Kidney capillary endothelial cell (primary cell): ENCODE results near the gene GPR84.

ENCODE experiments used
- DNase-seq: peaks from one replicate; pipeline ENCODE4 v3.0.0-alpha.2; 2018; ENCODE audit warnings: low spot score

The GPR84 gene

DNA sequence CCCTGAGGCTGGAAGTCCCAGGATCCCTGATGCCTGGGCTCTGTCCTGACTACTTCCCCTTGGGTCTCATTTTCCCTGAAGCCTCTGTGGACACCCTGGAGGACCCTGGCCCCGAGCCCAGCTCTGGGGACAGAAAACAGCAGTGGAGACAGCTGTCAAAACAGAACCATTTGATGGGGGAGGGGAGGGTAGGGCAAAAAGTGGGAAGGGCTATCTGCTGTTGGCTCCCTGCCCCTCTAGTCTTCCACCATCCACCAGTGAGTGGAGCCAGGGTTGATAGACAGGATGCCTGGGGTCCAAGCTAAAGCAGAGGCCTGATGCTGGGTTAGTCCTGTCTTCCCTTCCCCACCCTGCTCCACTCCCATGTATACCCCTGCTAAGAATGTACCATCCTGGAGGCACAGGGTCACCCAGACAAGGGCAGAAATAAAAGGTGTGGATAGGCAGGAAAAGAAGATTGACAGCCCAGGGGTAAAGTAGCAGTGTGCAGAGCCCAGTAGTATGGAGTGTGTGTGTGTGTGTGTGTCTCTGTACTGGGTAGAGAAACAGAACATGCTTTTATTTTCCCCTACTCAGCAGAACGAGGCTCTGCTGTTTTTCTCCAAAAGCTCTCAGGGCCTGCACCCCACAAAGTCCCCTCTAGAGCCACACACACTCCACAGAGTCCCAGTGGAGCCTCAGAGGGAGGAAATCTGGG lies 10.4 kb upstream of the GPR84 start:
- DNase-seq = no peak

DNA sequence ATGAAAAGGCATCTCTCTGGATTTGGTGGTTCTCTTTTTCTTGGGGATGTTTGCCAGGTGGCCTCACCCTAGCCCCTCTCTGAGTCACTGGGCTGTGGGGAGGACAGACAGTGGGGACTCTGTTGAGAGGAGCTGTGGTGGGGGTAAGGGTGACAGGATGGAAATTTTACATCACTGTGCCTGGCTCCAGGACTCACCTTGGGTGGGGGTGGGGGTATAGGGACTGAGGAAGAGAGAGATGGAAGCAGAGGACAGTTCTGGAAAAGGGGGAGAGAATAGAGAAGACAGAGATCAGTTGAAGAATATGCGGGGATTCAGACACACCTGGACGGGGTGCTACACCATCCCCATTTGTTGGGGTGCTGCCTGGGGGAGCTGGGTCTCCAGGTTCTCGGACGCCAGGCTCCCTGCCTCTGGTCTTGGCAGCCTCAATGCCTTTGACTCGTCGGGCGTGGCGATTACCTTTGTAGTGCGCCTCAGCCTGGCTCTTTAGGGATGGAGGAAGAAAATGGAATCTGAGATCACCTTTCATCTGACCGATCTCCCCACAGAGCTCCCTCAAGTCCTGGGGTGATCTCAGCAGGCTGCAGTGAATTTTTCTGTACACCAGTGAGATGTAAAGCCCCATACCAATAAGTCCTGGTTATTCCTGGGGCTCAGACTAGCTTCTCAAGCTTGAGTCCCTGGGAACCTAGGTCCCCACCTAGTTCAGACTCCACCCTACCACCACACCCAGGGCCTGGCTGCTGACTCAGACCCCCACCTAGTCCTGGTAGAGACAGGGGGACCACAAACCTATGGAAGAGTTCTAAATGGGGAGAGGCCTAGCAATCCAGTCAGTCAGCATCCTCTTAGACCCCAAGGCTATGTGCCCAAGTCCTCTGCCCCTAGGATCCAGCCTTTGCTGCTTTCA lies 9.6 kb upstream of the GPR84 start:
- no peak for DNase-seq

DNA sequence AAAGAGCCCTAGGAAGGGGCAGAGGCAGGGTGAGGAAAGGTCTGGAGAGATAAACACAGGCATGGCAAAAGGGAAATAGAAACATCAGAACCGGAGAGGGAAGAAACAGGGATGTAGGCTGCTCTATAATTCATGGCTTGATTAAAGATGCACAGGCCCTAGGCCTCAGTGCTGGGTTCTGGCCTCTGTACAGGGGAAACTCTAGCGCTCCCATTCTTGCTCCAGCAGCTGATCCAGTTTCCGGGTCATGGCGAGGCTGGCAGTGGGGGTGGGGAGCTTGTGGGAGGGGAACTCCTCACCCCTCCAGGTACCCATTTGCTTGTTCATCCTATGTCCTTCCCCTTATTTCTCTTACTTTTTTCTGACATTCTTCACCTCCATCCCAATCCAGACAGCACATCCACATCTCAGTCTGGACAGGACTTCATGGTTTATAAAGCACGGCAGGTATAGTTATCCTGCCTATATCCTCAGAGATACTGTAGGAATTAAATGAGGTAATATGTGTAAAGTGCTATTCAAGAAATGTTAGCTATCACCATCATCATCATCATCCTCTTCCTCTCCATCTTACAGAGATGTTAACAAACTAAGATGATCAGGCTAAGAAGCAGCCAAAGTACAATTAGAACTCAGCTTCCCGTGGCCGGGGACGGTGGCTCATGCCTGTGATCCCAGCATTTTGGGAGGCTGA lies 8.0 kb upstream of the GPR84 start:
- DNase-seq = no peak

DNA sequence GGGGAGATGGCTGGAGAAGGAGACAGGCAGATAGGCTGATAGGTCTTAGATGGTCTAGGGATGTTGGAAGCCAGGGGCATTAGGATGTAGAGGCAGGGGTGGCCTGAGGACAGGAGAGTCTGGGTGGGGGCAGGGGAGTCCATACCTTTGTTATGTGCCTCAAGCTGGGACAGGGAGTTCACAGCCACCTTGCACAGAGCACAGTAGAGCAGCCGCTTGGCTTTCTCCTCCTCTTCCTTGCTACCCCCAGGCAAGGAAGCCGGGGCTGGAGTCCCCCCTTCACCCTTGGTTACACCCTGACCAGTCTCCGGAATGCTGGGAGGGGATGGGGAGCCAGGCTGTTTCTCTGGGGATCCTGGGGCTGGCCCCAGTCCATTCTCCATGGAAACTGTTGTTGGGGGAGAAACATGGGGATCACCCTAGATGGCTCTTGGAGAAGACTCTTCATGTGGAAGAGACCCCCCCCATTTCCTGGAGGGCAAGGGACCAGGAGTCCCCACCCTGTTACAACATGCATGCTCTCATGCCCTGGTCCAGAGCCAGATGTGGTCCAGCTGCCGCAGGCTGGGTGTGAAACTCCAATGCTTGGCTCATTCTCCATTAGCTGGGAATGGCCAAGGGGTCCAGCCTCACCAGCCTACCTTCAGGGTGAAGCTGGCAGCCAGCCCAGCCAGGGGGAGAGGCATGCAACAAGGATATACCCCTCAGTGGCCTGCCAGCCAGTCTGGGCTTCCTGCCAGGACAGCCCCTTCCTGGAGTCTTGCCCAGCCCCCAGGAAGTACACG lies 7.2 kb upstream of the GPR84 start:
- DNase-seq = no peak

DNA sequence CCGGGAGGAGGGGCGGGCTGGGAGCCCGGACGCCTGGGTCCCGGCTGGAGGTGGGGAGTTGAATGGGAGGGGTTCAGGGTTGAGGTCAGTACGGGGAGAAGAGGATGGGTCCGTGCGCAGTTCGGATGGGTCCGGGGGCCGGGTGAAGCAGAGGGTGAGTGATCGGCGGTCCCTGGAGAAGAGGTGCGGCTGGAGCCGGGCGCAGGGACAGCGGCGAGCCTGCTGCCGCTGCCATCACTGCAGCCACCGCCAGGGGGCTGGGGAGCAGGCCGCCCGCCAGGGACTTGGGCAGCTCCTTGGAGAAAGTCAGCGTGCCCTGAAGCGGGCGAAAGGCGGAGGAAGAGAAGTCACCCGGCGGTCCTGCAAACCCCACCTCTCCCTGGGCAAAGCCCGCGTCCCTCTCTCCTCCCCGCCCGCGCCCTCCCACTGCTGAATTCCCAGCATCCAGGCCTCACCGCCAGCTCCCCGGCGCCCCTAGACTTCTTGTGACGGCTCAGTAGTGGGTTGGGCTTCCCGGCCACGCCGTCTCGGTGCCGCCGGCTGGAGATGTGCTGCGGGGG lies 6.0 kb upstream of the GPR84 start:
- DNase-seq = peak; percentile 85

DNA sequence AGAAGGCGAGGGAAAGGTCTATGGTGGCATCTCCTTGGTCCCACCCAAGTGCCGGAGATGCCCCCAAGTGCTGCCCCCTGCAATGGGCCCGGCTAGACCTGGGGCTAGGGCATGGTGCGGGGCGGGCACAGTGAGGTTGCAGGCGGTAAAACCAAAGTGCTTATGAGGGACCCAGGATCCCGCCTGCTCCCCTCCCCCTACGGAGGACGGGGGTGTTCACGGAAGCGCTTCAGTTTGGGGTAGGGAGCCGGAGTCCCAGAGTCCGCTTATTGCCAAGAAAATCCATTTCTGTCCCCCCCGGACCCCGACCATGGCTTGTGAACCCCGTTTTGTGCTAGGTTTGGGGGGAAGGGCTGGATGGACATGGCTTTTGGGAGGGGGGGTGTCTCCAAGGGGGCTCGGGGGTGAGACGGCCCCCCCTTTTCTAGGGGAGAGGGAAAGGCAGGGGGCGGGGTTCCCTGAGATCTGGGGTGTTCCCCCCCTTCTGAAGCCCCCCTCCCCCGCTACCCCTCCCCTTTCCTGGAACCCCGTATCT lies 5.4 kb upstream of the GPR84 start:
- no peak for DNase-seq

DNA sequence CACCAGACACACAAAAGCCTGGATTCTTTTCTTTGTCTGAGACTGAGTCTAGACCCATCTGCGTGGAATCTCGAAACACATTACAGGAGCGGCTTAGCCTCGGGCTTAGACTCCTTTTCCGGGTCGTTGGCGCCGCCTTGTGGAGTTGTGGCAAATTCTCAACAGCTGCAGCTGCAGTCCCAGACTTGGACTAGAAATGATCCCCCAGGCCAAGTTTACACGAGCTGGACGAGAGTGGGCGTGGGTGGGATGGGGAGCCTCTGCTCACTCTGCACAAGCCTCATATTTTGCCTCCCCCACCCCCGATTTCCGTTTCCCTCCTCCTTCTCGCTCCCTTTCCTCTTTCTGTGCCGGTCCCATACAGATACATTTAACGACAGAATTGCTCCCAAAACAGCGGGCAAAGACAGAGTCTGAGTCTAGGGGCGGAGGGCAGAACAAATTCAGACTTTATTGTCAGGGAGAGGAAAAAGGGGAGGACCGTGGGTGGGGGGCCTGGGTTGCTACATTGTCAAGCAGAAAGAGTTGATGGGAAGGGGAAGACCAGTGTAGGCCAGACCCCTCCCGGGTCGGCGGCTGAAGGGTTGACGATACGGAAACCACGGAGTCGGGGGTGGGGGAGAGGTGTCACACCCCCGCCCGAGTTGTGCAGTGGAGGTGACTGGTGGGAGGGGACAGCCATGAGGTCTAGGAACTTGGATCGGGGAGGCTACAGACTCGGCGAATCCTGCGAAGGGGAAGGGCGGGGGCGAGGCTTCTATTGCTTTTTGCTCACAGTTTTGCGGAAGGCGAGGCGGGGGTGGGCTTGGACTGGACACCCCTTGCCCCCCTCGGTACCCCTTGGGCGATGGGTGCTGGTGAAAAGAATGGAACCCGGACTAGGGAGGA lies 4.7 kb upstream of the GPR84 start:
- DNase-seq = peak; percentile 85

DNA sequence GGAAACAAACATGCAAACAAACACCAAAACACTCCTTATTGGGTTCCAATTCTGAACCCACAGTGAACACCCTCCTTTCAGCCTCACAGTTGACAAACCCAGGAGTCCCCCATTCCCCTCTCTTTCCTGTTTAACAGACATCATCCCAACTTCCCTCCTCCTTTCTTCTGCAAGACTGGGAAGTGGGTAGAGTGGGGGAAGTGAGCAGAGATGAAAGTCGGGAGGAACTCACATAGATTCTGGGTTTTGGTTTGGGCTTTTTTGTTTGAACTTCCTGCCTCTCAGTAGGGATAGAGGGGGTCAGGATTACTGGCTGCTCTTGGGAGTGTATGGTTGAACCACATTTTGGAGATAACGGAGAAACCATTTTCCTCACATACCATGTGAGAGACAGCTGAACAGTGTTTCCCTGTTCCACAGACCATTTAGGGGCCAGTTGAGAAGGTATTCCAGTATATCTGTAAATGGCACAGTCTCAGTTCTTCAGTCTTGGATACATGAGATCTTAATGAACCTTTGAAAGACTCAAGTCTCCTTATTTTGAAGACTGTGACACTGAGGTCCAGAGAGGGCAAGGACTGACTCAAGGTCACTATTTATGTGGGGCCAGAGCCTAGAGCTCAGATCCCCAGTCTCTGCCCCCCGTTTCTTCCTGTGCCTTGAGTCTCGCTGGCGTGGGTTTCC lies 3.9 kb upstream of the GPR84 start:
- DNase-seq = no peak

DNA sequence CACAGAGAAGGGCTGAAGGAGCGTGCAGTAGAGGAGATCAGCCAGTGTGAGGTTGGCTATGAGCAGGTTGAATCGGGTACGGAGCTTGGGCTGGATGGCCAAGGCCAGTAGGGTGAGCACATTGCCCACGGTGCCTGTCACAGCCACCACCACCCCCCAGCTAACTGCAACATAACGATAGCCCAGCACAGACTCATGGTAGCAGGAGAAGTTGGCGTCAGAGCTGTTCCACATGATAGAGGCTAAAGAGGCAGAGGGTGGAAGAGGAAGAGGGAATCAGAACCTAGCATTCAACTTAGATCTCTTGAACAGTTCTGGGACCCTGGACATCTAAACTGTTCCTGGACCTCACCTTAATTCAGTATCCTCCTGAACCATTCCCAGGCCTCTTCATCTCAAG lies 668 bp downstream of the GPR84 start:
- DNase-seq = no peak

DNA sequence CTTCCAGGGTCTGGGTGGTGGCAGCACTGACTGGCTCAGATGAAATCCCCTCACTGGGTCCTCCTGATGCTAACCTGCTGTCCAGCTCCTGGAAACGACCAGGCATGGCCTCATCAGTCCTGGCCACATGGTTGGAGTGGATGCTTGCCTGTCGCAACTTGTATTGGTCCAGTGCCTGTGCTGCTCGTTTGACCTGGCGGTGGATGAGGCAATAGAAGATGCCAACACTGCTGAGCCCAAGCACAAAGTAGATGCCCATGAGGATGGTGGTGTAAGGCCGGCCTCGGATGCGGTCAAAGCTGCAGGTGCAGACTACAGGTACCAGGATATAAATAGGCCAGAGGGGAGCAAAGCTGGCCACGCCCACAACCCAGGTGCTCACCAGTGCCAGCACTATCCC lies 1.2 kb downstream of the GPR84 start:
- no peak for DNase-seq

DNA sequence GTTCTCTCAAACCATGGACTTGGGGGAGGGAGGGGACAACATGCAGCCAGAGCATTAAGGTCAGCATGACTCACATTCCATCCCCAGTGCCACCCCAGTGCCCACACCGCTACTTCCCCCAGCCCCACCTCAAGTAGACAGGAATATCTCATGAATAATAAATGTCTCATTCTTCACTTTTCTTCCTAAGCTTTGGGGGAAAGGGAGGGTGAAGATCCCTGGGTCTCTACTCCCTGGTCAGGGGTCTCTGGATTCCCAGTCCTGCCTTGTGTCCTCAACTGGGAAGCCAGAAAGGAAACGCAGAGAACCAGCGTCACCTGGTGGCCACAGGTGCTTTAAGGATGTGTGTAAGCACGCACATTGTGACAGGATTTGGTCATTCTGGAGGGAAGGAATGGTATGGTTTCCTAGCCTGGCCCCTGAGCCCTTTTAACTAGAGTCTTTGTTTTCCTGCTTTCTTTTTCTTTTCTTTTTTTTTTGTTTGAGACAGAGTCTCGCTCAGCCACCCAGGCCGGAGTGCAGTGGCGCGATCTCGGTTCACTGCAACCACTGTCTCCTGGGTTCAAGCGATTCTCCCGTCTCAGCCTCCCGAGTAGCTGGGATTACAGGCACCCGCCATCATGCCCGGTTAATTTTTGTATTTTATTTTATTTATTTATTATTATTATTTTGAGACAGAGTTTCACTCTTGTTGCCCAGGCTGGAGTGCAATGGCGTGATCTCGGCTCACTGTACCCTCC lies 3.4 kb downstream of the GPR84 start:
- peak; percentile 56 for DNase-seq

DNA sequence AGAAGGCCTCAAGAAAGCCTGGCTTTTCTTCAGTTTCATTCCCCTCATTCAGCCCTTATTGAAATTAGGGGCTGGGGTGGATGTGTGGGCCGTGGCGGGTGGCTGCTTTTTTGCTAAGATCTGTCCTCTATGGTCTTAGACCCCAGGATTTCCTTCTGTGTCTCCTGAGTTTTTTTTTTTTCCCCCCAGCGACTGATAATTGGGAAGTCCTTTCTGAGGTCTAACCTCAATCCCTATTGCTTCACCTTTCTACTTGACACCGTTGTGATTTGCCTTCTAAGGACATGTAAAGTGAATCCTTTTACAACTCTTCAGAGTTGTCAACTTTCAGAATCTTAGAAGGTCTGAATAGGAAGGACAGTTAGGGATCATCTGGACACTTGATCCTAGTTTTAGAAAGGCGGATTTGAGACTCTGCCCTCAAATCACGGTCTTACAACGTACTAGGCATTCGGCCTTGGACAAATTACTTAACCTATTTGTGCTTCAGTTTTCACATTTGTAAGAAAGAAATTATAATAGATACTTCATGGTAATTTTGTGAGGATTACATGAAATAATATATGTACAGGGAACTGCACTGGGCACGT lies 4.4 kb downstream of the GPR84 start:
- no peak for DNase-seq

DNA sequence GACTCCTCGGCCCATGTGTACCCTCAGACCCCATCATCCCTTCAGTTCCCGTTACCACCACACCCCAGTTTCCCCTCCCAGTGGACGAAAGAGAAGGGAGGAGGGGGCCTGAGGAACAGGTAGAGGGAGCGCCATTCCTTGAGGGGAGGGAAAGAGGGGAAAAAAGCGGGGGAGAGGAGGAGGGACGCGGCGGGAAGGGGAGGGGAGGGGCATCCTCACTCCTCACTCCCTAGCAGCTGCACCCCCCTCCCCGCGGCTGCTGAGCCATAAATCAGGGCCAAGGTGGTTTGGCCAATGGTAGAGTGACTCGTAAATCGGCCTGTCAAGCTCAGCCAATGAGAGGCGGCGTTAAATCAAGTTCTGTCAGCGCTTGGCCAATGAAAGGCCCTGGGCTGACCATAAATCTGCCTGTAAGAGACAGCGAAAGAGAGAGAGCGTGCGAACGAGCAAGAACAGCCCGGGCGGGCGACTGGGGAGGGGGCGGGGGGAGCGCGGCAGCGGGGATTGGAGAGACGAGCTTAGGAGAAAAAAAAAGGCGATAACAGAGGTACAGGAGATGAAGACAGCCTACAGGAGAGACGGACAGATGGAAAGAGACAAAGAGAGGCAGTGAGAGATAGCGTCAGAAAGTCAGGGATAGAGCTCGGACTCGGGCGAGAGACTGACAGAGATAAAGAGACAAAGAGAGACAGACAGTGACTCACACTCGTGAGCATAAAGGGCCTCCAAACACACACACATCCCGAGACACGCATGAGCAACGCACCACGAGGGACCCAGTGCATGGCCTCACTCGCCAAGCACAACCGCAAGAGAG lies 5.1 kb downstream of the GPR84 start:
- peak; percentile 100 for DNase-seq

DNA sequence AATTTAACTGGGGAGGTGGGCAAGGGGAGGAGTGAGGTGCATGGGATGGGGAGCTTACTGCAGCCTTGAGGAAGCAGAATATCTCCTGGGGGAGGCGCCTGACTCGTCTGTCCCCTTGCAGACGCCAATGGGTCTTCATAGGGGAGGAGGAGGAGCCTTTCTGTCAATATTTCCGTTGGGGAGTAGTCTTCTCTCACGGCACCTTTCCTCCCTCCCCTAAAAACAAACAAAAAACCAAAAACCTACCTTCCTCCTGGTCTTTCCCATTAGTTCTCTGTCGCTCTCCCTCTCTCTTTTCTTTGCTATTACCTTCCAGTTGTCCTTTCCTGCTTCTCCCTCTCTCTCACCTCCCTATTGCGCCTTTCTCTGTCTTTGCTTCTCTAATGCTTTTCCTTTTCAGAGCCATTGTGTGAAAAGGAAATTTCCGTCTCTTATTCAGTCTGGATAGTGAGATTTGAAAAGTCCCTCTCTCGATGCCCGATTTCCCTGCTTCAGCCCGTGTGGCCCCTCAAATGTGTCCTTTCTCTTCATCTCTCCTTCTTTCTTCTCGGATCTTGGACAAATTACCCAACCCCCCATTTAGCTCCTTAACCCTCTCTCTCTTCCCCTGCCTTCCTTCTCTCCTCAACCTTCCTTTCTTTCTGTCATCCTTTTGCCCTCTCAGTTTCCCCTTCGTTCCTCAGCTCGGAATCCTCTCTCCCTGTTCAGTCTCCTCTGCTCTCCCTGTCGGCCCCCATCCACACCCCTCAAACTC lies 5.9 kb downstream of the GPR84 start:
- no peak for DNase-seq

DNA sequence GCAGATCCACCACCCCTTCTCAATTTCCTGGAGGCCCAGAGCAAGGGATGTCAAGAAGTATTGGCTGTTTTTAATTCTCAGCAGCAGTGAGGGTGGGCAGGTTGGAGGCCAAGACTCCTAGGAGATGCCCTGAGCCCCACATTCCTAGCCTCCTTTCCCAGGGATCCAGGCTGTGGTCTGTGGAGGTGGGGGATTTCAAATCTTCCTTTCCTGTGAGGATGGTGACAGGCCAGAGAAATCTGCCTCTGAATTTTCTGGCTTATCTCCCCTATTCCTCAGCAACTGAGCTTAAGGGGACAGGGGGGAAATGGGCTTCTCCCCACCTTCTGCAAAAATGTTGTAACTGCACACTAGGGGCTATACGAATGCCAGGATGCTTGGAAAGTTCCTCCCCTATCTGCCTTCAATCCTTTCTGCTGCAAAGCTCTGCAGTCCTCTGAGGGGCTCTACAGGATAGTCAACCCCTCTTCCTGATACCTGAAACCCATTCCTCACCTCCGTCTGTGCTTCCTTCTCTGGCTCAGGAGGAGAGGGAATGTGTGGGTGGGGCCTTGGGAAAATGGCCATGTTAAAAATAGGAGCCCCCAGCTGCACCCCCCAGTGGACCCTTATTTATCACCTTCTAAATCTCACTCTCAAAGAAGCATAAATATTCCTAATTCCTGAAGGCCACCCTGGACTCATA lies 6.6 kb downstream of the GPR84 start:
- no peak for DNase-seq

DNA sequence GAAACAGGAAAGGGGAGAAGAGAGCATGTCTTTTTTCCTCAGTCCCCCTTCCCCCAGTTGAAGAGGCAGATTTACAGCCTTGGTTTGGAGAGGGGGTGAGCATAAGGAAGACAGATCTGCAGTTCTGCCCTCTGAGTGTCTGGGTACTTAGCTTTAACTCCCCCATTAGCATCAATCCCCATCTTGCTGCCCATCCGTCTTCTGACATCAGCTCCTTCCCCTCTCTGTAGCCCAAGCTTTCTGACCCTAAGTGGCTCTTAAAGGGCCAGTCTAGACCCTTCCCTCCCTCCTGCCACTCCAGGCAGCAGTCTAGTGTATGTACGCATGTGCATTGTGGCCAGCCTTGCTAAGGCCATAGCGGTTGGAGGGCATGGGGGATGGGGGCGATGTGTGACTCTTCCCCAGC lies 7.3 kb downstream of the GPR84 start:
- no peak for DNase-seq

DNA sequence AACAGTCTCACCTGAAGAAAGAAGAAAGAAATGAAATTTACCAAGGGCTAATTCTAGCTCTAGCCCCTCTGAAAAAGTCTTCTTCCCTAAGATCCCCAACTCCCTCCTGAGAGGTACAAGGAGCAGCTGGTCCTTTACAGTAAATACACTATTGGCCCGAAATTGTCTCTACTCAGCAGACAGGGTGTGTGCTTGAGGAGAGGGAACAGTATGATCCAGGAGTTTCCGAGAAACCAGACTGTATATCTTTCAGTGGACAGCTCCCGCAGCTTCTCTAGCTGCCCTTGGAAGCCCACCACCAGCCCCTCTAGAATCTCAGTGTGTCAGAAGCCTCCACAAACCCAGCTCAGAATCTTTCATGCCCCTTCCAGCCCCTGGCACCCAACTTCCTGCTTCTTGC lies 8.1 kb downstream of the GPR84 start:
- DNase-seq = no peak
